ENCODE data around the gene PRAMEF11. TPM values are rescaled to one million over a fixed set of nuclear protein-coding genes. Genes with fewer than 3 reads are reported as not detected.
"Not testable (repeated sequence)": the region's sequence is repeated elsewhere in the genome, so short reads cannot be mapped to it uniquely, and the experiment has no call there.

Gene PRAMEF11
- not detected for total RNA-seq
- not detected for polyA plus RNA-seq

GRCh38 chr1:12831310-12831709 lies at the start of gene PRAMEF11:
TSS of gene PRAMEF11 (minus strand) at chr1:12831410. CDS start at chr1:12828789, 2,621 bp downstream.
- DNase-seq (ENCODE audit: low spot score); H3K9ac ChIP-seq (ENCODE audit: low read depth in 1 of 2, low read length in 2 of 2); H3K27ac ChIP-seq (ENCODE audit: low read depth in 1 of 2, low read length in 2 of 2); H3K36me3 ChIP-seq (ENCODE audit: control insufficient read depth in 4 of 4, insufficient read depth in 3 of 4, low read depth in 1 of 4, low read length in 3 of 4); H3K4me3 ChIP-seq (ENCODE audit: low read depth in 1 of 3, low read length in 3 of 3); H3K4me1 ChIP-seq (ENCODE audit: control insufficient read depth in 4 of 4, insufficient read depth in 4 of 4, low read length in 3 of 4); H3K27me3 ChIP-seq (ENCODE audit: control insufficient read depth in 4 of 4, insufficient read depth in 4 of 4, low read length in 3 of 4); H3K9me3 ChIP-seq (ENCODE audit: control insufficient read depth in 4 of 4, low read length in 3 of 4): not testable (repeated sequence)
- 59% methylated on average over 3 of the region's 3 CpGs for WGBS

DNA sequence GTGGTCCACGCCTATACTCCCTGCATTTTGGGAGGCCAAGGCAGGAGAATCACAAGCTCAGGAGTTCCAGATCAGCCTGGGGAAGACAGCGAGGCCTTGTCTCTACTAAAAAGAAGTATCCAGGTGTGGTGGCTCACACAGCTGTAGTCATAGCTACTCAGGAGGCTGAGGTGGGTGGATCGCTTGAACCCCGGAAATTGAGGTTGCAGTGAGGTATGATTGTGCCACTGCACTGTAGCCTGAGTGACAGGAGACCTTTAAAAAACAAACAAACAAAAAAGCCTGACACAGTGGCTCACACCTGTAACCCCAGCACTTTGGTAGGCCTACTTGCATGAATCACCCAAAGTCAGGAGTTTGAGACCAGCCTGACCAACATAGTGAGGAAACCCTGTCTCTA lies 47.2 kb upstream of the PRAMEF11 start:
- not testable (repeated sequence) for H3K27ac ChIP-seq (ENCODE audit: low read depth in 1 of 2, low read length in 2 of 2); H3K36me3 ChIP-seq (ENCODE audit: control insufficient read depth in 4 of 4, insufficient read depth in 3 of 4, low read depth in 1 of 4, low read length in 3 of 4); H3K4me1 ChIP-seq (ENCODE audit: control insufficient read depth in 4 of 4, insufficient read depth in 4 of 4, low read length in 3 of 4); H3K9me3 ChIP-seq (ENCODE audit: control insufficient read depth in 4 of 4, low read length in 3 of 4); H3K4me3 ChIP-seq (ENCODE audit: low read depth in 1 of 3, low read length in 3 of 3); H3K27me3 ChIP-seq (ENCODE audit: control insufficient read depth in 4 of 4, insufficient read depth in 4 of 4, low read length in 3 of 4); DNase-seq (ENCODE audit: low spot score); H3K9ac ChIP-seq (ENCODE audit: low read depth in 1 of 2, low read length in 2 of 2)
- 95% methylated on average over 3 of the region's 4 CpGs for WGBS

DNA sequence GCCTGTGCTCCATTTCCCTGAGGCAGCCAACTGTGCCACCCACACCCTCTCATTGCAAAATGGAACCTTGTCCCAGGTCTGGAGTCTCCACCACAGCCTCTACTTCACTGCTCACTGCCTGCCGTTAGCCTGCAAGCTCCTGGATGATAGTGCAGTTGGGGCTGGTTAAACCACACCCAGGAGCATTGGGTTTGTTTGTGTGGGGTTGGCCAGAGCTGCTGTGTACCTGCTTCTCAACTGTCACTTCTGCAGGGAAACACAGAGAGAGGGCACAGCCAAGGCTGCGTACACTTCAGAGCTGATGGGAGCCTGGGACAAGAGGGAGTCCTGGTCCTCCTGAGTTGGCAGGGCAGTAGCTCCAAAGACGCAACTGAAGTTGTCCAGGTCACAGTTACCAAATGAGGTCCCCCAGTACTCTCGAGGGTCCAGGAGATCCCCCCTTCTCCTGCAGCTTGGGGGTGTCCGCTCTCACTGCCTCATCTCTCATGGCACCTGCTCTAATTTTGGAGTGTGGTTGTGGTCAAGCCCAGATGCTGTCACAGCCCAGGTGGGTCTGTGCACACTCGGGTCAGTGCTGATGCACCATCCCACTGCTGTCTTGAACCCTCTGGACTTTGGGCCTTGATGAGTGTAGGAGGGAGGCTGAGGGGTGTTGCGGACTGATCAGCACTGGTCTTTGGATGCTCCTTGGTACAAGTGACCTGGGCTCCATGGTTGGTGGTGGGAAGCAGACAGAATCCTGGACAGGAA lies 32.1 kb upstream of the PRAMEF11 start:
- 88% methylated on average over 4 of the region's 7 CpGs for WGBS
- not testable (repeated sequence) for H3K4me1 ChIP-seq (ENCODE audit: control insufficient read depth in 4 of 4, insufficient read depth in 4 of 4, low read length in 3 of 4); H3K27ac ChIP-seq (ENCODE audit: low read depth in 1 of 2, low read length in 2 of 2); H3K27me3 ChIP-seq (ENCODE audit: control insufficient read depth in 4 of 4, insufficient read depth in 4 of 4, low read length in 3 of 4); H3K9ac ChIP-seq (ENCODE audit: low read depth in 1 of 2, low read length in 2 of 2); DNase-seq (ENCODE audit: low spot score); H3K4me3 ChIP-seq (ENCODE audit: low read depth in 1 of 3, low read length in 3 of 3); H3K36me3 ChIP-seq (ENCODE audit: control insufficient read depth in 4 of 4, insufficient read depth in 3 of 4, low read depth in 1 of 4, low read length in 3 of 4); H3K9me3 ChIP-seq (ENCODE audit: control insufficient read depth in 4 of 4, low read length in 3 of 4)

- H3K4me1 ChIP-seq (ENCODE audit: control insufficient read depth in 4 of 4, insufficient read depth in 4 of 4, low read length in 3 of 4); H3K27ac ChIP-seq (ENCODE audit: low read depth in 1 of 2, low read length in 2 of 2); H3K9ac ChIP-seq (ENCODE audit: low read depth in 1 of 2, low read length in 2 of 2); H3K4me3 ChIP-seq (ENCODE audit: low read depth in 1 of 3, low read length in 3 of 3); DNase-seq (ENCODE audit: low spot score); H3K27me3 ChIP-seq (ENCODE audit: control insufficient read depth in 4 of 4, insufficient read depth in 4 of 4, low read length in 3 of 4); H3K36me3 ChIP-seq (ENCODE audit: control insufficient read depth in 4 of 4, insufficient read depth in 3 of 4, low read depth in 1 of 4, low read length in 3 of 4); H3K9me3 ChIP-seq (ENCODE audit: control insufficient read depth in 4 of 4, low read length in 3 of 4): not testable (repeated sequence)
- 73% methylated on average over 2 of the region's 2 CpGs for WGBS
These were observed 25.6 kb upstream of the PRAMEF11 start, which contains the start of gene PRAMEF2 for GRCh38 chr1:12856786-12857185. TSS of gene PRAMEF2 (plus strand) at chr1:12857086. CDS start at chr1:12859010, 1,924 bp downstream.

GRCh38 chr1:12851779-12852178 lies 20.6 kb upstream of the PRAMEF11 start:
- no peak overlapping the region for H3K9ac ChIP-seq (ENCODE audit: low read depth in 1 of 2, low read length in 2 of 2)
- no peaks in the 10 kb centered on the region for H3K4me1 ChIP-seq (ENCODE audit: control insufficient read depth in 4 of 4, insufficient read depth in 4 of 4, low read length in 3 of 4)
- H3K4me3 ChIP-seq (ENCODE audit: low read depth in 1 of 3, low read length in 3 of 3), result no peak overlapping the region
- H3K36me3 ChIP-seq (ENCODE audit: control insufficient read depth in 4 of 4, insufficient read depth in 3 of 4, low read depth in 1 of 4, low read length in 3 of 4), result no peaks in the 10 kb centered on the region
- peaks cover 0 to 3% (median 0%) of the 10 kb centered on the region in 4 donors for H3K9me3 ChIP-seq (ENCODE audit: control insufficient read depth in 4 of 4, low read length in 3 of 4)
- no peak overlapping the region for H3K27ac ChIP-seq (ENCODE audit: low read depth in 1 of 2, low read length in 2 of 2)
- WGBS, result 76% methylated on average over 4 of the region's 4 CpGs
- H3K27me3 ChIP-seq (ENCODE audit: control insufficient read depth in 4 of 4, insufficient read depth in 4 of 4, low read length in 3 of 4), result no peaks in the 10 kb centered on the region
- no peak for DNase-seq (ENCODE audit: low spot score)
- TF ChIP-seq FOXA2 (IDR thresholded peaks at IDR 0.05), result no peak
- TF ChIP-seq SP1 (IDR thresholded peaks at IDR 0.05), result no peak
- no peak for TF ChIP-seq REST (IDR thresholded peaks at IDR 0.05)
- TF ChIP-seq, protein P1, sequence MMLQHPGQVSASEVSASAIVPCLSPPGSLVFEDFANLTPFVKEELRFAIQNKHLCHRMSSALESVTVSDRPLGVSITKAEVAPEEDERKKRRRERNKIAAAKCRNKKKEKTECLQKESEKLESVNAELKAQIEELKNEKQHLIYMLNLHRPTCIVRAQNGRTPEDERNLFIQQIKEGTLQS (IDR thresholded peaks at IDR 0.05), result no peak
- no peak for TF ChIP-seq GABPA (IDR thresholded peaks at IDR 0.05 in 1 of 2, conservative IDR thresholded peaks at IDR 0.05 in 1 of 2)
- TF ChIP-seq, protein P2, sequence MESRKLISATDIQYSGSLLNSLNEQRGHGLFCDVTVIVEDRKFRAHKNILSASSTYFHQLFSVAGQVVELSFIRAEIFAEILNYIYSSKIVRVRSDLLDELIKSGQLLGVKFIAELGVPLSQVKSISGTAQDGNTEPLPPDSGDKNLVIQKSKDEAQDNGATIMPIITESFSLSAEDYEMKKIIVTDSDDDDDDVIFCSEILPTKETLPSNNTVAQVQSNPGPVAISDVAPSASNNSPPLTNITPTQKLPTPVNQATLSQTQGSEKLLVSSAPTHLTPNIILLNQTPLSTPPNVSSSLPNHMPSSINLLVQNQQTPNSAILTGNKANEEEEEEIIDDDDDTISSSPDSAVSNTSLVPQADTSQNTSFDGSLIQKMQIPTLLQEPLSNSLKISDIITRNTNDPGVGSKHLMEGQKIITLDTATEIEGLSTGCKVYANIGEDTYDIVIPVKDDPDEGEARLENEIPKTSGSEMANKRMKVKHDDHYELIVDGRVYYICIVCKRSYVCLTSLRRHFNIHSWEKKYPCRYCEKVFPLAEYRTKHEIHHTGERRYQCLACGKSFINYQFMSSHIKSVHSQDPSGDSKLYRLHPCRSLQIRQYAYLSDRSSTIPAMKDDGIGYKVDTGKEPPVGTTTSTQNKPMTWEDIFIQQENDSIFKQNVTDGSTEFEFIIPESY (IDR thresholded peaks at IDR 0.05), result no peak
- no peak for TF ChIP-seq TAF1 (conservative IDR thresholded peaks at IDR 0.05)
- no peak for TF ChIP-seq HNF4G (IDR thresholded peaks at IDR 0.05)
- no peak for TF ChIP-seq MAX (IDR thresholded peaks at IDR 0.05)
- TF ChIP-seq NR2F2 (IDR thresholded peaks at IDR 0.05), result no peak

Measured in liver (tissue), 9 donors.